ENCODE data around the gene PATJ. TPM values are rescaled to one million over a fixed set of nuclear protein-coding genes. Genes with fewer than 3 reads are reported as not detected.
"Not testable (repeated sequence)": the region's sequence is repeated elsewhere in the genome, so short reads cannot be mapped to it uniquely, and the experiment has no call there.

The PATJ gene
- total RNA-seq, 1 experiment from 2014 or later, result 47.3 TPM

DNA sequence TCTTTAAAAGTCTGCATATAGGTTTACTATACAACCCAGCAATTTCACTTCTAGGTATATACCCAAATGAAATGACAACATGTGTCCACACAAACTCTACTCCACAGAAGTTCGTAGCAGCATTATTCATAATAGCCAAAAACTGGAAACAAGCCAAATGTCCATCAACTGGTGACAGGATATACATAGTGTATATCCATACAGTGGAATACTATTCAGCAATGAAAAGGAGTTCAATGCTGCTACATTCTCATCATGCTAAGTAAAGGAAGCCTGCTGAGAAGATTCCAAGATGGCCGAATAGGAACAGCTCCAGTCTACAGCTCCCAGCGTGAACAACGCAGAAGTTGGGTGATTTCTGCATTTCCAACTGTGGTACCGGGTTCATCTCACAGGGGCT, 200.6 kb downstream of the PATJ start:
- Histone ChIP-seq H2BK12ac (ENCODE audit: insufficient read length, low read depth, low read length) (no peak overlapping the region), H4K91ac (ENCODE audit: insufficient read length, low read depth, low read length) (no peak overlapping the region), H3K79me2 (ENCODE audit: insufficient read depth, low read length) (no peaks in the 10 kb centered on the region), H3K79me1 (ENCODE audit: insufficient read depth, low read depth, low read length, poor library complexity, severe bottlenecking) (no peaks in the 10 kb centered on the region), H3K23ac (ENCODE audit: insufficient read length, low read depth, low read length) (no peak overlapping the region), H4K20me1 (ENCODE audit: control insufficient read depth, insufficient read depth, insufficient read length) (no peaks in the 10 kb centered on the region), H2AFZ (ENCODE audit: low read length) (no peak overlapping the region), H2BK15ac (ENCODE audit: low read depth, low read length) (no peak overlapping the region), H3K9ac (ENCODE audit: extremely low read depth, insufficient read length, low read length) (no peak overlapping the region), H3K27me3 (ENCODE audit: insufficient read depth, low read length) (no peaks in the 10 kb centered on the region), H2BK20ac (ENCODE audit: low read depth, low read length, poor library complexity, severe bottlenecking) (no peak overlapping the region), H3K27ac (ENCODE audit: insufficient read length, low read depth, low read length) (no peak overlapping the region), H3K9me3 (ENCODE audit: control insufficient read depth, low read depth, low read length) (no peaks in the 10 kb centered on the region), H2AK5ac (ENCODE audit: insufficient read length, low read length) (no peak overlapping the region), H3K4ac (ENCODE audit: low read depth, low read length) (no peak overlapping the region), H3K4me2 (ENCODE audit: insufficient read depth, insufficient read length, low read length) (no peak overlapping the region), H3K56ac (ENCODE audit: insufficient read length, low read depth, low read length) (no peak overlapping the region), H2BK5ac (ENCODE audit: insufficient read length, low read length) (no peak overlapping the region), H3K23me2 (ENCODE audit: insufficient read length, low read depth, low read length, poor library complexity, severe bottlenecking) (no peaks in the 10 kb centered on the region), H4K5ac (ENCODE audit: insufficient read length, low read depth, low read length) (no peak overlapping the region), H3K14ac (ENCODE audit: insufficient read depth, low read length) (no peak overlapping the region), H3K4me1 (ENCODE audit: insufficient read depth, low read length) (no peaks in the 10 kb centered on the region), H3K18ac (ENCODE audit: insufficient read length, low read depth, low read length) (no peak overlapping the region), H4K8ac (replicated peaks; ENCODE audit: insufficient read length, low read depth, low read length) (no peak overlapping the region), H3T11ph (ENCODE audit: low read length) (no peak overlapping the region), H2BK120ac (ENCODE audit: low read depth, low read length, poor library complexity, severe bottlenecking) (no peak overlapping the region)
- Mint-ChIP-seq H3K9me3 (peaks cover 17 to 19% of the 10 kb centered on the region in 2 experiments), H3K4me3 (no peak overlapping the region), H3K36me3 (ENCODE audit: insufficient read depth in 1 of 3, low read depth in 3 of 3) (peaks cover 28 to 33% (median 32%) of the 10 kb centered on the region in 3 experiments), H3K4me1 (no peaks in the 10 kb centered on the region), H3K27me3 (ENCODE audit: low read depth) (no peaks in the 10 kb centered on the region; the same call in 1 of the 2 replicates), H3K27ac (no peak overlapping the region)
- no peak for DNase-seq
- WGBS (ENCODE audit: extremely low coverage, insufficient read length, low lambda C conversion rate), result no CpG with 5 or more reads among the region's 5 CpGs
- TF ChIP-seq, protein P1, sequence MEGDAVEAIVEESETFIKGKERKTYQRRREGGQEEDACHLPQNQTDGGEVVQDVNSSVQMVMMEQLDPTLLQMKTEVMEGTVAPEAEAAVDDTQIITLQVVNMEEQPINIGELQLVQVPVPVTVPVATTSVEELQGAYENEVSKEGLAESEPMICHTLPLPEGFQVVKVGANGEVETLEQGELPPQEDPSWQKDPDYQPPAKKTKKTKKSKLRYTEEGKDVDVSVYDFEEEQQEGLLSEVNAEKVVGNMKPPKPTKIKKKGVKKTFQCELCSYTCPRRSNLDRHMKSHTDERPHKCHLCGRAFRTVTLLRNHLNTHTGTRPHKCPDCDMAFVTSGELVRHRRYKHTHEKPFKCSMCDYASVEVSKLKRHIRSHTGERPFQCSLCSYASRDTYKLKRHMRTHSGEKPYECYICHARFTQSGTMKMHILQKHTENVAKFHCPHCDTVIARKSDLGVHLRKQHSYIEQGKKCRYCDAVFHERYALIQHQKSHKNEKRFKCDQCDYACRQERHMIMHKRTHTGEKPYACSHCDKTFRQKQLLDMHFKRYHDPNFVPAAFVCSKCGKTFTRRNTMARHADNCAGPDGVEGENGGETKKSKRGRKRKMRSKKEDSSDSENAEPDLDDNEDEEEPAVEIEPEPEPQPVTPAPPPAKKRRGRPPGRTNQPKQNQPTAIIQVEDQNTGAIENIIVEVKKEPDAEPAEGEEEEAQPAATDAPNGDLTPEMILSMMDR (conservative IDR thresholded peaks at IDR 0.05), result no peak

DNA sequence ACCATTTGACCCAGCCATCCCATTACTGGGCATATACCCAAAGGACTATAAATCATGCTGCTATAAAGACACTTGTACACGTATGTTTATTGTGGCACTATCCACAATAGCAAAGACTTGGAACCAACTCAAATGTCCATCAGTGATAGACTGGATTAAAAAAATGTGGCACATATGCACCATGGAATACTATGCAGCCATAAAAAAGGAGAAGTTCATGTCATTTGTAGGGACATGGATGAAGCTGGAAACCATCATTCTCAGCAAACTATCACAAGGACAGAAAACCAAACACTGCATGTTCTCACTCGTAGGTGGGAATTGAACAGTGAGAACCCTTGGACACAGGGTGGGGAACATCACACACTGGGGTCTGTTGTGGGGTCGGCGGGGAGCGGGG, 206.4 kb downstream of the PATJ start:
- not testable (repeated sequence) for H2BK20ac ChIP-seq (ENCODE audit: low read depth, low read length, poor library complexity, severe bottlenecking); H4K8ac ChIP-seq (replicated peaks; ENCODE audit: insufficient read length, low read depth, low read length); H3K27ac Mint-ChIP-seq; H3K23me2 ChIP-seq (ENCODE audit: insufficient read length, low read depth, low read length, poor library complexity, severe bottlenecking); H4K5ac ChIP-seq (ENCODE audit: insufficient read length, low read depth, low read length); H3K79me2 ChIP-seq (ENCODE audit: insufficient read depth, low read length); H3K4ac ChIP-seq (ENCODE audit: low read depth, low read length); H2AK5ac ChIP-seq (ENCODE audit: insufficient read length, low read length); H3K14ac ChIP-seq (ENCODE audit: insufficient read depth, low read length); H2BK15ac ChIP-seq (ENCODE audit: low read depth, low read length); H3K4me3 Mint-ChIP-seq; H3K23ac ChIP-seq (ENCODE audit: insufficient read length, low read depth, low read length); H3K9me3 ChIP-seq (ENCODE audit: control insufficient read depth, low read depth, low read length); H2AFZ ChIP-seq (ENCODE audit: low read length); H3K18ac ChIP-seq (ENCODE audit: insufficient read length, low read depth, low read length); H3K9ac ChIP-seq (ENCODE audit: extremely low read depth, insufficient read length, low read length); H3K27me3 Mint-ChIP-seq (ENCODE audit: low read depth); H2BK12ac ChIP-seq (ENCODE audit: insufficient read length, low read depth, low read length); H4K20me1 ChIP-seq (ENCODE audit: control insufficient read depth, insufficient read depth, insufficient read length); H3T11ph ChIP-seq (ENCODE audit: low read length); H3K27ac ChIP-seq (ENCODE audit: insufficient read length, low read depth, low read length); H2BK120ac ChIP-seq (ENCODE audit: low read depth, low read length, poor library complexity, severe bottlenecking); H3K56ac ChIP-seq (ENCODE audit: insufficient read length, low read depth, low read length); H3K27me3 ChIP-seq (ENCODE audit: insufficient read depth, low read length); DNase-seq; H3K4me1 ChIP-seq (ENCODE audit: insufficient read depth, low read length); H3K4me2 ChIP-seq (ENCODE audit: insufficient read depth, insufficient read length, low read length); H4K91ac ChIP-seq (ENCODE audit: insufficient read length, low read depth, low read length); H3K79me1 ChIP-seq (ENCODE audit: insufficient read depth, low read depth, low read length, poor library complexity, severe bottlenecking); H2BK5ac ChIP-seq (ENCODE audit: insufficient read length, low read length)
- no CpG with 5 or more reads among the region's 5 CpGs for WGBS (ENCODE audit: extremely low coverage, insufficient read length, low lambda C conversion rate)
- Mint-ChIP-seq H3K9me3 (peaks cover 6 to 14% of the 10 kb centered on the region in 2 experiments; a peak in 4 of 5 replicates), H3K4me1 (peaks cover 29% of the 10 kb centered on the region in 2 experiments), H3K36me3 (ENCODE audit: insufficient read depth in 1 of 3, low read depth in 3 of 3) (peaks cover 9 to 14% (median 14%) of the 10 kb centered on the region in 3 experiments)

Measured in H9 (cell line).